Measurements from ENCODE around the gene MRPL47. TPM values are rescaled to one million over a fixed set of nuclear protein-coding genes. Genes with fewer than 3 reads are reported as not detected.

The MRPL47 gene
- total RNA-seq, 1 experiment from 2014 or later = 75.5 TPM

DNA sequence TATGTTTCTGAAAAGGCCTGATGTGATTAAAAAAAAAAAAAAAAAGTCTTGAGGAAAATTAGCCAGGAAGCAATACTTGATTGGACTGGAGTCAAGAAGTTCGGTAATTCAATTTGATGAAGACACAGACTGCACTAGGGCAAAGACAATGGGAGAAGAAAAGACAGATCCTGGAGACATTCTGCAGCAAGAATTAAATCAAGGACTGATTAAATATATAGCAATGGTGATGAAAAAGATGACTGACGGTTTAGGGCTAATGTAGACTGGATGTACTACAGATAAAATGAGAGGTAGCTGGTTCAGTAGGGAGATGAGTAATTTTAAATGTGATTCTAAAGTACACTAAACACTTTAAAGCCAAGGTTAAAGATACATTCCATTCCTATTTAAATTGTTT lies 13.8 kb downstream of the MRPL47 start:
- H3K9me3 Mint-ChIP-seq = no peaks in the 10 kb centered on the region
- H3K4me1 Mint-ChIP-seq = no peaks in the 10 kb centered on the region
- no peaks in the 10 kb centered on the region for H3K4me1 ChIP-seq (ENCODE audit: insufficient read depth, low read length)
- H3K36me3 Mint-ChIP-seq (ENCODE audit: insufficient read depth in 1 of 3, low read depth in 3 of 3) = peaks cover 16 to 81% (median 69%) of the 10 kb centered on the region in 3 experiments; a peak in 6 of 7 replicates
- H2AFZ ChIP-seq (ENCODE audit: low read length) = no peak overlapping the region
- no peaks in the 10 kb centered on the region for H3K9me3 ChIP-seq (ENCODE audit: control insufficient read depth, low read depth, low read length)
- WGBS (ENCODE audit: extremely low coverage, insufficient read length, low lambda C conversion rate) = no CpG with 5 or more reads among the region's 2 CpGs
- H2BK20ac ChIP-seq (ENCODE audit: low read depth, low read length, poor library complexity, severe bottlenecking) = no peak overlapping the region
- H3K18ac ChIP-seq (ENCODE audit: insufficient read length, low read depth, low read length) = no peak overlapping the region
- H3K27ac ChIP-seq (ENCODE audit: insufficient read length, low read depth, low read length) = no peak overlapping the region
- H3K9ac ChIP-seq (ENCODE audit: extremely low read depth, insufficient read length, low read length) = no peak overlapping the region
- no peak overlapping the region for H4K91ac ChIP-seq (ENCODE audit: insufficient read length, low read depth, low read length)
- no peak for DNase-seq
- no peak overlapping the region for H4K8ac ChIP-seq (replicated peaks; ENCODE audit: insufficient read length, low read depth, low read length)
- no peaks in the 10 kb centered on the region for H3K27me3 Mint-ChIP-seq (ENCODE audit: low read depth)
- TF ChIP-seq, protein P1, sequence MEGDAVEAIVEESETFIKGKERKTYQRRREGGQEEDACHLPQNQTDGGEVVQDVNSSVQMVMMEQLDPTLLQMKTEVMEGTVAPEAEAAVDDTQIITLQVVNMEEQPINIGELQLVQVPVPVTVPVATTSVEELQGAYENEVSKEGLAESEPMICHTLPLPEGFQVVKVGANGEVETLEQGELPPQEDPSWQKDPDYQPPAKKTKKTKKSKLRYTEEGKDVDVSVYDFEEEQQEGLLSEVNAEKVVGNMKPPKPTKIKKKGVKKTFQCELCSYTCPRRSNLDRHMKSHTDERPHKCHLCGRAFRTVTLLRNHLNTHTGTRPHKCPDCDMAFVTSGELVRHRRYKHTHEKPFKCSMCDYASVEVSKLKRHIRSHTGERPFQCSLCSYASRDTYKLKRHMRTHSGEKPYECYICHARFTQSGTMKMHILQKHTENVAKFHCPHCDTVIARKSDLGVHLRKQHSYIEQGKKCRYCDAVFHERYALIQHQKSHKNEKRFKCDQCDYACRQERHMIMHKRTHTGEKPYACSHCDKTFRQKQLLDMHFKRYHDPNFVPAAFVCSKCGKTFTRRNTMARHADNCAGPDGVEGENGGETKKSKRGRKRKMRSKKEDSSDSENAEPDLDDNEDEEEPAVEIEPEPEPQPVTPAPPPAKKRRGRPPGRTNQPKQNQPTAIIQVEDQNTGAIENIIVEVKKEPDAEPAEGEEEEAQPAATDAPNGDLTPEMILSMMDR (conservative IDR thresholded peaks at IDR 0.05) = no peak
- H3K56ac ChIP-seq (ENCODE audit: insufficient read length, low read depth, low read length) = no peak overlapping the region
- H4K5ac ChIP-seq (ENCODE audit: insufficient read length, low read depth, low read length) = no peak overlapping the region
- no peak overlapping the region for H3K23ac ChIP-seq (ENCODE audit: insufficient read length, low read depth, low read length)
- H3K79me1 ChIP-seq (ENCODE audit: insufficient read depth, low read depth, low read length, poor library complexity, severe bottlenecking) = no peaks in the 10 kb centered on the region
- no peaks in the 10 kb centered on the region for H3K23me2 ChIP-seq (ENCODE audit: insufficient read length, low read depth, low read length, poor library complexity, severe bottlenecking)
- no peak overlapping the region for H3T11ph ChIP-seq (ENCODE audit: low read length)
- no peaks in the 10 kb centered on the region for H3K27me3 ChIP-seq (ENCODE audit: insufficient read depth, low read length)
- H3K4ac ChIP-seq (ENCODE audit: low read depth, low read length) = no peak overlapping the region
- H3K4me3 Mint-ChIP-seq = no peak overlapping the region
- H3K27ac Mint-ChIP-seq = peak overlapping the region in 1 of 3 experiments; percentile 20; a peak in 2 of 7 replicates
- no peak overlapping the region for H2BK120ac ChIP-seq (ENCODE audit: low read depth, low read length, poor library complexity, severe bottlenecking)
- H2BK12ac ChIP-seq (ENCODE audit: insufficient read length, low read depth, low read length) = no peak overlapping the region
- H2BK5ac ChIP-seq (ENCODE audit: insufficient read length, low read length) = no peak overlapping the region
- H3K14ac ChIP-seq (ENCODE audit: insufficient read depth, low read length) = no peak overlapping the region
- H4K20me1 ChIP-seq (ENCODE audit: control insufficient read depth, insufficient read depth, insufficient read length) = no peaks in the 10 kb centered on the region
- H3K4me2 ChIP-seq (ENCODE audit: insufficient read depth, insufficient read length, low read length) = no peak overlapping the region
- H3K79me2 ChIP-seq (ENCODE audit: insufficient read depth, low read length) = no peaks in the 10 kb centered on the region
- H2AK5ac ChIP-seq (ENCODE audit: insufficient read length, low read length) = no peak overlapping the region
- H2BK15ac ChIP-seq (ENCODE audit: low read depth, low read length) = no peak overlapping the region
